ENCODE measurements around the gene CDSN.

DNA sequence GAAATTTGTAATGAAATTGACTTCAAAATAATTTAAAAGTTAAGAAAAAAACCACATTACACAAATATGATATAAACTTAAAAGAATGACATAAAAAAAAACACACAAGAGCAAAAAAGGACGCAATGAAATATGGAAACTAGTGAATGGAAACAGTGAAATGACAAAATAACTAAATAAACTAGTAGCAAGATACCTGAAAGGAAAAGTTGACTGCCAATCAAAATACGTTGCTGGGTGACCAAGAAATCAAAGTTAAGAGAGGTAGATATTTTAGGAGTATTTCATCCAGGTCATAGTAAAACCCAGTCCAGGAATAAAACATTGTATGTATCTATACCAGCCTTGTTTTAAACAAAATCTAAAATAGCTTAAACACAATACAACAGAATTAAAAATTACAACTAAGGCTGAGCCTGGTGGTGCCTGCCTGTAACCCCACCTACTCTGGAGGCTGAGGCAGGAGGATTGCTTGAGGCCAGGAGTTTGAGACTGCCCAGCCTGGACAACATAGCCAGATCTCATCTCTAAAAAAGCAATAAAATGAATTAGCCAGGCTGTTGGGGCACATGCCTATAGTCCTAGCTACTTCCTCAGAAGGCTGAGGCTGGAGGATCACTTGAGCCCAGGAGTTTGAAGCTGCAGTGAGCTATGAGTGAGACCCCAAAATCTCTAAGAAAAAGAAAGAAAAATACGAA lies 29.8 kb downstream of the CDSN start:
- TF ChIP-seq CTCF (IDR thresholded peaks at IDR 0.05) (no peak), POLR2A (IDR thresholded peaks at IDR 0.05) (no peak)
